Loucy (cell line): Measurements from ENCODE around the gene TTC21A.
A peak's percentile ranks its signal among the peaks of the same experiment; 100 is the strongest.

Experiments
- H2AFZ ChIP-seq: fragments of 200-600 bp; sonication (generic); 2 replicates; pipeline ENCODE4 v1.6.0; 2016; ENCODE audit warnings: antibody characterized with exemption, mild to moderate bottlenecking, low read length, moderate library complexity
- H3F3A ChIP-seq: fragments of 200-600 bp; 2 replicates; pipeline ENCODE4 v1.6.0; 2016; ENCODE audit warnings: antibody characterized with exemption, low read depth, mild to moderate bottlenecking
- H3K27me3 ChIP-seq: fragments of 200-600 bp; sonication (generic); 2 replicates; pipeline ENCODE4 v1.6.1; 2014; ENCODE audit warnings: low read length, mild to moderate bottlenecking; ENCODE audit not compliant: insufficient read depth, poor library complexity, severe bottlenecking
- H3K36me3 ChIP-seq: fragments of 200-600 bp; sonication (generic); 2 replicates; pipeline ENCODE4 v1.6.1; 2016; ENCODE audit warnings: low read length; ENCODE audit not compliant: insufficient read depth
- H3K4me1 ChIP-seq: fragments of 200-600 bp; sonication (generic); 2 replicates; pipeline ENCODE4 v1.5.1; 2014; ENCODE audit warnings: low read length, mild to moderate bottlenecking; ENCODE audit not compliant: insufficient read depth, poor library complexity, severe bottlenecking
- H3K4me2 ChIP-seq: fragments of 200-600 bp; sonication (generic); 2 replicates; pipeline ENCODE4 v1.6.0; 2014; ENCODE audit warnings: antibody characterized with exemption, low read length, low read depth, mild to moderate bottlenecking; ENCODE audit not compliant: poor library complexity, severe bottlenecking
- H3K4me3 ChIP-seq: fragments of 200-600 bp; sonication (generic); 2 replicates; pipeline ENCODE4 v1.5.1; 2014; ENCODE audit warnings: low read length, mild to moderate bottlenecking, mixed read lengths; ENCODE audit not compliant: poor library complexity, severe bottlenecking
- H3K79me2 ChIP-seq: fragments of 200-600 bp; sonication (generic); 2 replicates; pipeline ENCODE4 v1.6.1; 2014; ENCODE audit warnings: low read length; ENCODE audit not compliant: insufficient read depth
- H3K9ac ChIP-seq: fragments of 200-600 bp; sonication (generic); 2 replicates; pipeline ENCODE4 v1.6.0; 2014; ENCODE audit warnings: mild to moderate bottlenecking, low read depth, low read length, moderate library complexity; ENCODE audit not compliant: poor library complexity, severe bottlenecking
- H3K9me2 ChIP-seq: fragments of 200-600 bp; sonication (generic); replicated peaks from 2 replicates; pipeline ENCODE4 v1.6.1; 2016; ENCODE audit warnings: low read depth, low read length, mixed read lengths
- H3K9me3 ChIP-seq: fragments of 200-600 bp; sonication (generic); 2 replicates; pipeline ENCODE4 v1.6.1; 2014; ENCODE audit warnings: mild to moderate bottlenecking, antibody characterized with exemption, low read length, low read depth; ENCODE audit not compliant: insufficient read depth
- H4K20me1 ChIP-seq: fragments of 200-600 bp; sonication (generic); 2 replicates; pipeline ENCODE4 v1.6.0; 2014; ENCODE audit warnings: antibody characterized with exemption, low read length, mild to moderate bottlenecking; ENCODE audit not compliant: insufficient read depth, poor library complexity, severe bottlenecking
- CTCF ChIP-seq: fragments of 200-600 bp; sonication (generic); conservative IDR thresholded peaks from 2 replicates; pipeline ENCODE4 v1.5.1; 2014; ENCODE audit warnings: mild to moderate bottlenecking, antibody characterized with exemption, low read length
- EZH2phosphoT487 ChIP-seq: fragments of 200-600 bp; IDR thresholded peaks from 2 replicates; pipeline ENCODE4 v1.6.1; 2018; ENCODE audit warnings: antibody characterized with exemption, mild to moderate bottlenecking, moderate library complexity, borderline replicate concordance

TTC21A gene

GRCh38 chr3:39079530-39079929, 27.9 kb upstream of the TTC21A start:
- no peaks in the 10 kb centered on the region for H3K4me1 ChIP-seq
- H3K27me3 ChIP-seq, result no peaks in the 10 kb centered on the region
- no peaks in the 10 kb centered on the region for H3F3A ChIP-seq
- H3K4me3 ChIP-seq, result no peak overlapping the region
- H3K9ac ChIP-seq, result no peak overlapping the region
- no peaks in the 10 kb centered on the region for H3K9me3 ChIP-seq
- no peaks in the 10 kb centered on the region for H4K20me1 ChIP-seq
- H3K36me3 ChIP-seq, result peaks cover 65% of the 10 kb centered on the region
- H3K79me2 ChIP-seq, result no peaks in the 10 kb centered on the region
- no peaks in the 10 kb centered on the region for H3K9me2 ChIP-seq
- H2AFZ ChIP-seq, result no peak overlapping the region
- H3K4me2 ChIP-seq, result no peak overlapping the region
- TF ChIP-seq CTCF (peak; percentile 42; the same call in 1 of the 2 replicates), EZH2phosphoT487 (no peak)

- H3K27me3 ChIP-seq, result no peaks in the 10 kb centered on the region
- H4K20me1 ChIP-seq, result no peaks in the 10 kb centered on the region
- H3K79me2 ChIP-seq, result no peaks in the 10 kb centered on the region
- H3K4me1 ChIP-seq, result no peaks in the 10 kb centered on the region
- no peaks in the 10 kb centered on the region for H3F3A ChIP-seq
- no peak for TF ChIP-seq CTCF
- no peak for TF ChIP-seq EZH2phosphoT487
- no peak overlapping the region for H3K4me2 ChIP-seq
- H3K9me3 ChIP-seq, result no peaks in the 10 kb centered on the region
- no peak overlapping the region for H3K4me3 ChIP-seq
- no peak overlapping the region for H3K9ac ChIP-seq
- no peak overlapping the region for H2AFZ ChIP-seq
- no peaks in the 10 kb centered on the region for H3K9me2 ChIP-seq
- H3K36me3 ChIP-seq, result peaks cover 62% of the 10 kb centered on the region
Observed at GRCh38 chr3:39080026-39080425, 27.5 kb upstream of the TTC21A start.

GRCh38 chr3:39082666-39083313, 24.7 kb upstream of the TTC21A start:
- Histone ChIP-seq H3K9me3 (no peaks in the 10 kb centered on the region), H3K4me3 (no peak overlapping the region), H3K36me3 (peaks cover 61% of the 10 kb centered on the region), H3K9me2 (no peaks in the 10 kb centered on the region), H3K27me3 (no peaks in the 10 kb centered on the region), H3K4me2 (no peak overlapping the region), H3K79me2 (no peaks in the 10 kb centered on the region), H2AFZ (no peak overlapping the region), H4K20me1 (no peaks in the 10 kb centered on the region), H3K9ac (no peak overlapping the region), H3K4me1 (no peaks in the 10 kb centered on the region), H3F3A (no peaks in the 10 kb centered on the region)
- TF ChIP-seq EZH2phosphoT487 (no peak), CTCF (no peak)
